Measurements from ENCODE around the gene PCDHA6.
"Not testable (repeated sequence)": the region's sequence is repeated elsewhere in the genome, so short reads cannot be mapped to it uniquely, and the experiment has no call there.

The PCDHA6 gene

DNA sequence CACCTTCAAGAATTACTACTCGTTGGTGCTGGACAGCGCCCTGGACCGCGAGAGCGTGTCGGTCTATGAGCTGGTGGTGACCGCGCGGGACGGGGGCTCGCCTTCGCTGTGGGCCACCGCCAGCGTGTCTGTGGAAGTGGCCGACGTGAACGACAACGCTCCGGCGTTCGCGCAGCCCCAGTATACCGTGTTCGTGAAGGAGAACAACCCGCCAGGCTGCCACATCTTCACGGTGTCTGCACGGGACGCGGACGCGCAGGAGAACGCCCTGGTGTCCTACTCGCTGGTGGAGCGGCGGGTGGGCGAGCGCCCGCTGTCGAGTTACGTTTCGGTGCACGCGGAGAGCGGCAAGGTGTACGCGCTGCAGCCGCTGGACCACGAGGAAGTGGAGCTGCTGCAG lies 4.8 kb upstream of the PCDHA6 start:
- not testable (repeated sequence) for DNase-seq

- no peak for DNase-seq
Observed at GRCh38 chr5:140823475-140823874, 4.3 kb upstream of the PCDHA6 start.

DNA sequence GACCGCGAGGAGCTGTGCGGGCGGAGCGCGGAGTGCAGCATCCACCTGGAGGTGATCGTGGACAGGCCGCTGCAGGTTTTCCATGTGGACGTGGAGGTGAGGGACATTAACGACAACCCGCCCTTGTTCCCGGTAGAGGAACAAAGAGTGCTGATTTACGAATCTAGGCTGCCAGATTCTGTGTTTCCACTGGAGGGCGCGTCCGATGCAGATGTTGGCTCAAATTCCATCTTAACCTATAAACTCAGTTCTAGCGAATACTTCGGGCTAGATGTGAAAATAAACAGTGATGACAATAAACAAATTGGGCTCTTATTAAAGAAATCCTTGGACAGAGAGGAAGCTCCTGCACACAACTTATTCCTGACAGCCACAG lies 590 bp downstream of the PCDHA6 start:
- DNase-seq = no peak

DNA sequence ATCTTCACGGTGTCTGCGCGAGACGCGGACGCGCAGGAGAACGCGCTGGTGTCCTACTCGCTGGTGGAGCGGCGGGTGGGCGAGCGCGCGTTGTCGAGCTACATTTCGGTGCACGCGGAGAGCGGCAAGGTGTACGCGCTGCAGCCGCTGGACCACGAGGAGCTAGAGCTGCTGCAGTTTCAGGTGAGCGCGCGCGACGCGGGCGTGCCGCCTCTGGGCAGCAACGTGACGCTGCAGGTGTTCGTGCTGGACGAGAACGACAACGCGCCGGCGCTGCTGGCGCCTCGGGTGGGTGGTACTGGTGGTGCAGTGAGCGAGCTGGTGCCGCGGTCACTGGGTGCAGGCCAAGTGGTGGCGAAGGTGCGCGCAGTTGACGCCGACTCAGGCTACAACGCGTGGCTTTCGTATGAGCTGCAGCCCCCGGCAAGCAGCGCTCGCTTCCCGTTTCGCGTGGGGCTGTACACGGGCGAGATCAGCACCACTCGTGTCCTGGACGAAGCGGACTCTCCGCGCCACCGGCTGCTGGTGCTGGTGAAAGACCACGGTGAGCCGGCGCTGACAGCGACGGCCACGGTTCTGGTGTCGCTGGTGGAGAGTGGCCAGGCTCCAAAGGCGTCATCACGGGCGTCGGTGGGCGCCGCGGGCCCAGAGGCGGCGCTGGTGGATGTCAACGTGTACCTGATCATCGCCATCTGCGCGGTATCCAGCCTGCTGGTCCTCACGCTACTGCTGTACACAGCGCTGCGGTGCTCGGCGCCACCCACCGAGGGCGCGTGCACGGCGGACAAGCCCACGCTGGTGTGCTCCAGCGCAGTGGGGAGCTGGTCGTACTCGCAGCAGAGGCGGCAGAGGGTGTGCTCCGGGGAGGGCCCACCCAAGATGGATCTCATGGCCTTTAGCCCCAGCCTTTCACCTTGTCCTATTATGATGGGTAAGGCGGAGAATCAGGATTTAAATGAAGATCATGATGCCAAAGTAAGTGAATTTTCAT lies 2.0 kb downstream of the PCDHA6 start:
- not testable (repeated sequence) for DNase-seq

DNA sequence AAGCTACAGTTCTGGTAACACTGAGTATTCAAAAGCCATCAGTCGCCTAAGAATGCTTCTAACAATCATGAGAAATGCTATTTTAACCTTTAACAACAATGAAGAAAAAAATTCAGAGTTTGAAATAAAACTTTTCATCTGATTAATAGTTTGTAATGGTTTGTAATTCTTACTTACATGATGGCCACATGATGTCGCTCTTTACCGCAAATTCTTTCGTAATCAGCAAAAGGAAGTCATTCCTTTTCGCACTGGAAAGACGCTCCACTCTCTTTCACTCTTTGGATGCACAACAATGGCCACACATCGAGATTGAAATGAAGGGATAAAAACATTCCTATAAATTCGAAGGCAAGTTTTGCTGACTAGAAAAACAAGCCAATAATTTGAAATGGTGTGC lies 6.2 kb downstream of the PCDHA6 start, which contains the start of gene PCDHA7:
Gene PCDHA7, plus strand, starts transcription at position 277 of the 400 bp plus-strand sequence. Its CDS starts 115 bp downstream, at position 392.
- DNase-seq = no peak

DNA sequence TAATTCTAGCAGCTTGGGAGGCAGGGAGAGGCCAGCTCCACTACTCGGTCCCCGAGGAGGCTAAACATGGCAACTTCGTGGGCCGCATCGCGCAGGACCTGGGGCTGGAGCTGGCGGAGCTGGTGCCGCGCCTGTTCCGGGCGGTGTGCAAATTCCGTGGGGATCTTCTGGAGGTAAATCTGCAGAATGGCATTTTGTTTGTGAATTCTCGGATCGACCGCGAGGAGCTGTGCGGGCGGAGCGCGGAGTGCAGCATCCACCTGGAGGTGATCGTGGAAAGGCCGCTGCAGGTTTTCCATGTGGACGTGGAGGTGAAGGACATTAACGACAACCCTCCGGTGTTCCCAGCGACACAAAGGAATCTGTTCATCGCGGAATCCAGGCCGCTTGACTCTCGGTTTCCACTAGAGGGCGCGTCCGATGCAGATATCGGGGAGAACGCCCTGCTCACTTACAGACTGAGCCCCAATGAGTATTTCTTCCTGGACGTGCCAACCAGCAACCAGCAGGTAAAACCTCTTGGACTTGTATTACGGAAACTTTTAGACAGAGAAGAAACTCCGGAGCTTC lies 6.8 kb downstream of the PCDHA6 start:
- DNase-seq = not testable (repeated sequence)

DNA sequence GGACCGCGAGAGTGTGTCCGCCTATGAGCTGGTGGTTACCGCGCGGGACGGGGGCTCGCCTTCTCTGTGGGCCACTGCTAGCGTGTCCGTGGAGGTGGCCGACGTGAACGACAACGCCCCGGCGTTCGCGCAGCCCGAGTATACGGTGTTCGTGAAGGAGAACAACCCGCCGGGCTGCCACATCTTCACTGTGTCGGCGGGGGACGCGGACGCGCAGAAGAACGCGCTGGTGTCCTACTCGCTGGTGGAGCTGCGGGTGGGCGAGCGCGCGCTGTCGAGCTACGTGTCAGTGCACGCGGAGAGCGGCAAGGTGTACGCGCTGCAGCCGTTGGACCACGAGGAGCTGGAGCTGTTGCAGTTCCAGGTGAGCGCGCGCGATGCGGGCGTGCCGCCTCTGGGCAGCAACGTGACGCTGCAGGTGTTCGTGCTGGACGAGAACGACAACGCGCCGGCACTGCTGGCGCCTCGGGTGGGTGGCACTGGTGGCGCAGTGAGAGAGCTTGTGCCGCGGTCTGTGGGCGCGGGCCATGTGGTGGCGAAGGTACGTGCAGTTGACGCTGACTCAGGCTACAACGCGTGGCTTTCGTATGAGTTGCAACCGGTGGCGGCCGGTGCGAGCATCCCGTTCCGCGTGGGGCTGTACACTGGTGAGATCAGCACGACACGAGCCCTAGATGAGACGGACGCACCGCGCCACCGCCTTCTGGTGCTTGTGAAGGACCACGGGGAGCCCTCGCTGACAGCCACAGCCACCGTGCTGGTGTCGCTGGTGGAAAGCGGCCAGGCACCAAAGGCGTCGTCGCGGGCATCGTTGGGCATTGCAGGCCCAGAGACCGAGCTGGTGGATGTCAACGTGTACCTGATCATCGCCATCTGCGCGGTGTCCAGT lies 8.1 kb downstream of the PCDHA6 start:
- DNase-seq = no peak

DNA sequence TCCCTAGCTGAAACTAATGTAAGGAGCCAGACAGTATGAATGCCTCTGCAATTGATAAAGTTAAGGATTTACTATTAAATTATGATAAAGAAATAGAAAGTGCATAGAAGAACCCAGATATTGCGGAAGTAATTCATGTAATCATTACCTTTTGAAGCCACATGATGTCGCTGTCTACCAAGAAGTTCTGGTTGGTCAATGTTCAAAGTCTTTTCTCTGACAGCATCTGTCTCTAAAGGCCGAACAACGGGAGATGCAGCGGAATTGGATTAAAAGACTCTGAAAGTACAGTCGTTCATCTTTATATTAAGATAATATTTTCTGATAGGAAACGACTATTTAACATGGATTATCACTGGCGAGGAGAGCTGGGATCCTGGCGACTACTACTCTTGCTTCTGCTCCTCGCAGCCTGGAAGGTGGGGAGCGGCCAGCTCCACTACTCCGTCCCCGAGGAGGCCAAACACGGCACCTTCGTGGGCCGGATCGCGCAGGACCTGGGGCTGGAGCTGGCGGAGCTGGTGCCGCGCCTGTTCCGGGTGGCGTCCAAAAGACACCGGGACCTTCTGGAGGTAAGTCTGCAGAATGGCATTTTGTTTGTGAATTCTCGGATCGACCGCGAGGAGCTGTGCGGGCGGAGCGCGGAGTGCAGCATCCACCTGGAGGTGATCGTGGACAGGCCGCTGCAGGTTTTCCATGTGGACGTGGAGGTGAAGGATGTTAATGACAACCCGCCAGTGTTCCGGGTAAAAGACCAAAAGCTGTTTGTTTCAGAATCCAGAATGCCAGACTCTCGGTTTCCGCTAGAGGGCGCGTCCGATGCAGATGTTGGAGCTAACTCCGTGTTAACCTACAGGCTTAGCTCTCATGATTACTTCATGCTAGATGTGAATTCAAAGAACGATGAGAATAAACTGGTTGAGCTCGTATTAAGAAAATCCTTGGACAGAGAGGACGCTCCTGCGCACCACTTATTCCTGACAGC lies 13.5 kb downstream of the PCDHA6 start, which contains the start of gene PCDHA8:
Gene PCDHA8, plus strand, starts transcription at position 210 of the 985 bp plus-strand sequence. Its CDS starts 135 bp downstream, at position 345.
- DNase-seq = no peak

DNA sequence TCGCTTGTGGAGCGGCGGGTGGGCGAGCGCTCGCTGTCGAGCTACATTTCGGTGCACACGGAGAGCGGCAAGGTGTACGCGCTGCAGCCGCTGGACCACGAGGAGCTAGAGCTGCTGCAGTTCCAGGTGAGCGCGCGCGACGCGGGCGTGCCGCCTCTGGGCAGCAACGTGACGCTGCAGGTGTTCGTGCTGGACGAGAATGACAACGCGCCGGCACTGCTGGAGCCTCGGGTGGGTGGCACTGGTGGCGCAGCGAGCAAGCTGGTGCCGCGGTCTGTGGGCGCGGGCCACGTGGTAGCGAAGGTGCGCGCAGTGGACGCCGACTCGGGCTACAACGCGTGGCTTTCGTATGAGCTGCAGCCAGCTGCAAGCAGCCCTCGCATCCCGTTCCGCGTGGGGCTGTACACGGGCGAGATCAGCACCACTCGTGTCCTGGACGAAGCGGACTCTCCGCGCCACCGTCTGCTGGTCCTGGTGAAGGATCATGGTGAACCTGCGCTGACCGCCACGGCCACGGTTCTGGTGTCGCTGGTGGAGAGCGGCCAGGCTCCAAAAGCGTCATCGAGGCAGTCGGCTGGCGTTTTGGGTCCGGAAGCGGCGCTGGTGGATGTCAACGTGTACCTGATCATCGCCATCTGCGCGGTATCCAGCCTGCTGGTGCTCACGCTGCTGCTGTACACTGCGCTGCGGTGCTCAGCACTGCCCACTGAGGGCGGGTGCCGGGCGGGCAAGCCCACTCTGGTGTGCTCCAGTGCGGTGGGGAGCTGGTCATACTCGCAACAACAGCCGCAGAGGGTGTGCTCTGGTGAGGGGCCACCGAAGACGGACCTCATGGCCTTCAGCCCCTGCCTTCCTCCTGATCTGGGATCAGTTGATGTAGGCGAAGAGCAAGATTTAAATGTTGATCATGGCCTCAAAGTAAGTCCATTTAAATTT lies 15.3 kb downstream of the PCDHA6 start:
- no peak for DNase-seq

DNA sequence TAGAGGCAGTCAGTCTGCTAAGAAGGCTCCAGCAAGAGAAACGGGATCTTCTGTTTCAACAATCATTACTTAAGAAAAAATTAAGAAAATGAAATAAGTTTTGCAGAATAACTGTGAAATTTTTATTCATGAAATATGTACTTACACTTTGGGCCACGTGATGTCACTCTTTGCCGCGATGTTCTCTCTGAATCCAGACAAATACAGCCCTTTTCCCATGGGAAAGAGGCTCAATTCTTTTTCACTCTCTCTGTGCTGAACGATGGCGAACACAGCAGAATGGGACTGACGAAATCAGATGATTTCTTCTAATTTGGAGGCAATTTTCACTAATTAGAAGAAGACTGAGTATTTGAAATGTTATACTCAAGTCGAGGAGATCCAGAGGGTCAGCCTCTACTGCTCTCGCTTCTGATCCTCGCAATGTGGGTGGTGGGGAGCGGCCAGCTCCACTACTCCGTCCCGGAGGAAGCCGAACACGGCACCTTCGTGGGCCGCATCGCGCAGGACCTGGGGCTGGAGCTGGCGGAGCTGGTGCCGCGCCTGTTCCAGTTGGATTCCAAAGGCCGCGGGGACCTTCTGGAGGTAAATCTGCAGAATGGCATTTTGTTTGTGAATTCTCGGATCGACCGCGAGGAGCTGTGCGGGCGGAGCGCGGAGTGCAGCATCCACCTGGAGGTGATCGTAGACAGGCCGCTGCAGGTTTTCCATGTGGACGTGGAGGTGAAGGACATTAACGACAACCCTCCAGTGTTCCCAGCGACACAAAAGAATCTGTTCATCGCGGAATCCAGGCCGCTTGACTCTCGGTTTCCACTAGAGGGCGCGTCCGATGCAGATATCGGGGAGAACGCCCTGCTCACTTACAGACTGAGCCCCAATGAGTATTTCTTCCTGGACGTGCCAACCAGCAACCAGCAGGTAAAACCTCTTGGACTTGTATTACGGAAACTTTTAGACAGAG lies 20.7 kb downstream of the PCDHA6 start, which contains the start of gene PCDHA9:
Gene PCDHA9, plus strand, starts transcription at position 244 of the 964 bp plus-strand sequence. Its CDS starts 114 bp downstream, at position 358.
- DNase-seq = not testable (repeated sequence)

DNA sequence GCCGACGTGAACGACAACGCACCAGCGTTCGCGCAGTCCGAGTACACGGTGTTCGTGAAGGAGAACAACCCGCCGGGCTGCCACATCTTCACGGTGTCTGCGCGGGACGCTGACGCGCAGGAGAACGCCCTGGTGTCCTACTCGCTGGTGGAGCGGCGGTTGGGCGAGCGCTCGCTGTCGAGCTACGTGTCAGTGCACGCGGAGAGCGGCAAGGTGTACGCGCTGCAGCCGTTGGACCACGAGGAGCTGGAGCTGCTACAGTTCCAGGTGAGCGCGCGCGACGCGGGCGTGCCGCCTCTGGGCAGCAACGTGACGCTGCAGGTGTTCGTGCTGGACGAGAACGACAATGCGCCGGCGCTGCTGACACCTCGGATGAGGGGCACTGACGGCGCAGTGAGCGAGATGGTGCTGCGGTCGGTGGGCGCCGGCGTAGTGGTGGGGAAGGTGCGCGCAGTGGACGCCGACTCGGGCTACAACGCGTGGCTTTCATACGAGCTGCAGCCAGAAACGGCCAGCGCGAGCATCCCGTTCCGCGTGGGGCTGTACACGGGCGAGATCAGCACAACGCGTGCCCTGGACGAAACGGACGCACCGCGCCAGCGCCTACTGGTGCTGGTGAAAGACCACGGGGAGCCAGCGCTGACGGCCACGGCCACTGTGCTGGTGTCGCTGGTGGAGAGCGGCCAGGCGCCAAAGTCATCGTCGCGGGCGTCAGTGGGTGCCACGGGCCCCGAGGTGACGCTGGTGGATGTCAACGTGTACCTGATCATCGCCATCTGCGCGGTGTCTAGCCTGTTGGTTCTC lies 22.3 kb downstream of the PCDHA6 start:
- not testable (repeated sequence) for DNase-seq

- DNase-seq = no peak
Observed at GRCh38 chr5:140855772-140856674, 28.3 kb downstream of the PCDHA6 start, which contains the start of gene PCDHA10. PCDHA10 (plus strand) TSS chr5:140855897; CDS start chr5:140856049, 152 bp downstream.

- DNase-seq = no peak
Observed at GRCh38 chr5:140857177-140857986, 29.6 kb downstream of the PCDHA6 start.

DNA sequence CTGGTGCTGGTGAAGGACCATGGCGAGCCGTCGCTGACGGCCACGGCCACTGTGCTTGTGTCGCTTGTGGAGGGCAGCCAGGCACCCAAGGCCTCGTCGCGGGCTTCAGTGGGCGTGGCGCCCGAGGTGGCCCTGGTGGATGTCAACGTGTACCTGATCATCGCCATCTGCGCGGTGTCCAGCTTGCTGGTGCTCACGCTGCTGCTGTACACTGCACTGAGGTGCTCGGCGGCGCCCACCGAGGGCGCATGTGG lies 30.2 kb downstream of the PCDHA6 start:
- DNase-seq = no peak

- DNase-seq = no peak
Observed at GRCh38 chr5:140862441-140863295, 34.9 kb downstream of the PCDHA6 start.
